ENCODE data around the gene MBOAT1.

MBOAT1 gene

DNA sequence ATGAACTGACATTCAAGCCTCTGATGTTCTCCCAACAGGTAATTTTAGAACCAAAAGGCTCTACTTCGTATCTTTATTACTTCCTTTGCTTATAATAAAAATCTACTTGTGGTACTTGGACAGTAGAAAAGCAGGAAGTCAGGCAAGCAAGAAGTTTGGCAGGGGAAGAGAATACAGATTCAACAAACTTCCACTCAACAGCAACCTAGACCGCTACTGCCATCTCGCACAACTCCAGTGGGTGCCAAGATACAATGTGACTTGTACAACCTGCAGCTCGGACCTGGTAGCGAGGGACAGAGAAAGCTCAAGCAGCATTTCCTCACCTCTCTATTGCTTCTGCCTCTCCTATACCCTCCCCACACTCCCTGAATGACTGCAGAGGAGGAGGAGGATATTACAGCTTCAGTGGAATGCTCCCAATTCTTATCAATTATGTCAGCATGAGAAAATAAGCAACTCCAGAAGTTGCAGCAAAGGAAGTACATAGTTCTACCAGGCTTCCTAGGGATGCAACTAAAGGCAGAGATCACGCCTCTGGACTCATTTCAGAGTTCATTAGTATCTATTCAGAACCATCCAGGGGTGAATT is 76.5 kb downstream of the MBOAT1 start:
- ChIA-PET CTCF (interaction anchor here (0.6 to 3.4 kb wide), 3 partner anchors 9 to 12 kb away, joined by 3 to 30 read pairs (median 4); no protein-coding TSS in a partner anchor), POLR2A (no interaction called here)
- TF ChIP-seq ZNF221 (tag by site-specific recombination; IDR thresholded peaks at IDR 0.05; ENCODE audit: borderline replicate concordance), result no peak
- no peak for TF ChIP-seq SALL2 (tag by site-specific recombination; IDR thresholded peaks at IDR 0.05; ENCODE audit: borderline replicate concordance)
- TF ChIP-seq MZF1 (tag by site-specific recombination; IDR thresholded peaks at IDR 0.05; ENCODE audit: borderline replicate concordance), result no peak
- TF ChIP-seq ZNF785 (tag by site-specific recombination; IDR thresholded peaks at IDR 0.05), result no peak
- TF ChIP-seq ZNF335 (tag by site-specific recombination; conservative IDR thresholded peaks at IDR 0.05), result no peak
- TF ChIP-seq ZNF174 (tag by site-specific recombination; IDR thresholded peaks at IDR 0.05), result no peak
- TF ChIP-seq ZNF623 (tag by site-specific recombination; IDR thresholded peaks at IDR 0.05), result no peak
- no peak for TF ChIP-seq KLF7 (tag by site-specific recombination; IDR thresholded peaks at IDR 0.05; ENCODE audit: borderline replicate concordance)
- no peak for TF ChIP-seq ZNF561 (tag by site-specific recombination; IDR thresholded peaks at IDR 0.05; ENCODE audit: borderline replicate concordance)

DNA sequence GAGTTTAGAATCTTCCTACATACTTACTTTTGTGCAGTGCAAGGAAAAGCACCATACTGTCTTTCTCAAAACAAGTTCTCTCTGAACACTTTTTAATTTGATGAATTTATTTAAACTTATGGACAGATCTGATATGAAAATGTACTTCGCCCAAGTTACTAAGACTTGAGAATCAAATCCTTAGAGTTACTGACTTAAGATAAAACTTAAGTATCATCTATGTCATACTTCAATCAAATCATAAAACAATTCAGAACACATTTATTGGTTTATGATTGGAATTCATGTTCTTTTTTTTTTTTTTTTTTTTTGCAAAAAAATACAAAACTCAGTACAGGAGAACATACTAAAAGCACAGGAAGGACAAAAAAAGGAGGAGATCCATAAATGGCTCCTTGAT is 77.7 kb downstream of the MBOAT1 start:
- H3K9me3 ChIP-seq (ENCODE audit: control insufficient read depth, insufficient read depth, low read depth, low read length), result no peaks in the 10 kb centered on the region
- TF ChIP-seq ZNF670 (tag by site-specific recombination; IDR thresholded peaks at IDR 0.05; ENCODE audit: low read depth), result no peak
- TF ChIP-seq, protein P1, sequence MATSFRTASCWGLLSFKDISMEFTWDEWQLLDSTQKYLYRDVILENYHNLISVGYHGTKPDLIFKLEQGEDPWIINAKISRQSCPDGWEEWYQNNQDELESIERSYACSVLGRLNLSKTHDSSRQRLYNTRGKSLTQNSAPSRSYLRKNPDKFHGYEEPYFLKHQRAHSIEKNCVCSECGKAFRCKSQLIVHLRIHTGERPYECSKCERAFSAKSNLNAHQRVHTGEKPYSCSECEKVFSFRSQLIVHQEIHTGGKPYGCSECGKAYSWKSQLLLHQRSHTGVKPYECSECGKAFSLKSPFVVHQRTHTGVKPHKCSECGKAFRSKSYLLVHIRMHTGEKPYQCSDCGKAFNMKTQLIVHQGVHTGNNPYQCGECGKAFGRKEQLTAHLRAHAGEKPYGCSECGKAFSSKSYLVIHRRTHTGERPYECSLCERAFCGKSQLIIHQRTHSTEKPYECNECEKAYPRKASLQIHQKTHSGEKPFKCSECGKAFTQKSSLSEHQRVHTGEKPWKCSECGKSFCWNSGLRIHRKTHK (tag by site-specific recombination; IDR thresholded peaks at IDR 0.05), result no peak
- TF ChIP-seq KLF10 (tag by site-specific recombination; IDR thresholded peaks at IDR 0.05), result no peak
- no peak for TF ChIP-seq ZNF555 (tag by site-specific recombination; conservative IDR thresholded peaks at IDR 0.05)
- no peak for TF ChIP-seq ZNF248 (tag by site-specific recombination; IDR thresholded peaks at IDR 0.05)
- TF ChIP-seq ZNF621 (tag by site-specific recombination; IDR thresholded peaks at IDR 0.05), result no peak
- TF ChIP-seq SALL2 (tag by site-specific recombination; IDR thresholded peaks at IDR 0.05; ENCODE audit: borderline replicate concordance), result no peak
- no peak for TF ChIP-seq ZBTB48 (tag by site-specific recombination; IDR thresholded peaks at IDR 0.05)
- TF ChIP-seq YY2 (tag by site-specific recombination; IDR thresholded peaks at IDR 0.05), result no peak
- TF ChIP-seq ZFP41 (tag by site-specific recombination; IDR thresholded peaks at IDR 0.05; ENCODE audit: borderline replicate concordance), result no peak
- TF ChIP-seq MEIS1 (CRISPR knock-in tag; IDR thresholded peaks at IDR 0.05; ENCODE audit: borderline replicate concordance), result no peak
- no peak for TF ChIP-seq ZNF274 (IDR thresholded peaks at IDR 0.05; ENCODE audit: low read length)
- TF ChIP-seq ZNF274 (tag by site-specific recombination; IDR thresholded peaks at IDR 0.05; ENCODE audit: borderline replicate concordance), result no peak
- no peak for TF ChIP-seq ZNF354C (tag by site-specific recombination; IDR thresholded peaks at IDR 0.05; ENCODE audit: borderline replicate concordance, low read depth)
- no peak for TF ChIP-seq ZNF19 (tag by site-specific recombination; IDR thresholded peaks at IDR 0.05; ENCODE audit: low read depth)
- no peak for TF ChIP-seq SCRT2 (tag by site-specific recombination; IDR thresholded peaks at IDR 0.05)
- no peaks in the 10 kb centered on the region for H3K36me3 ChIP-seq (ENCODE audit: control insufficient read depth in 2 of 2, insufficient read depth in 1 of 2, low read length in 2 of 2)
- no peak overlapping the region for H3K4me3 ChIP-seq (ENCODE audit: low read depth, low read length)
- H3K4me1 ChIP-seq (ENCODE audit: control insufficient read depth, insufficient read depth, low read length), result no peaks in the 10 kb centered on the region
- POLR2A ChIA-PET, result no interaction called here
- CTCF ChIA-PET, result interaction anchor here (0.6 to 3.4 kb wide), 2 partner anchors 8 to 1809 kb away, joined by 3 to 30 read pairs; no protein-coding TSS in a partner anchor
- no peak overlapping the region for H3K27ac ChIP-seq (ENCODE audit: extremely low read depth, low read depth, low read length)

More for the DNA sequence above, 76.5 kb downstream of the MBOAT1 start:
- Histone ChIP-seq H3K27ac (ENCODE audit: extremely low read depth, low read depth, low read length) (no peak overlapping the region), H3K36me3 (ENCODE audit: control insufficient read depth in 2 of 2, insufficient read depth in 1 of 2, low read length in 2 of 2) (no peaks in the 10 kb centered on the region), H3K9me3 (ENCODE audit: control insufficient read depth, insufficient read depth, low read depth, low read length) (no peaks in the 10 kb centered on the region), H3K4me1 (ENCODE audit: control insufficient read depth, insufficient read depth, low read length) (no peaks in the 10 kb centered on the region), H3K4me3 (ENCODE audit: low read depth, low read length) (no peak overlapping the region)

All from HEK293 (cell line).